Erythroblast (primary cell): ENCODE data around the gene ABHD11.

ENCODE experiments used
- GATA1 ChIP-seq: IDR thresholded peaks from 2 replicates; pipeline ENCODE4 v1.6.1; 2011; ENCODE audit warnings: low read depth, mild to moderate bottlenecking, control low read depth, low read length, moderate library complexity
- POLR2A ChIP-seq: IDR thresholded peaks from 2 replicates; pipeline ENCODE4 v1.6.1; 2011; ENCODE audit warnings: mild to moderate bottlenecking, low read length

DNA sequence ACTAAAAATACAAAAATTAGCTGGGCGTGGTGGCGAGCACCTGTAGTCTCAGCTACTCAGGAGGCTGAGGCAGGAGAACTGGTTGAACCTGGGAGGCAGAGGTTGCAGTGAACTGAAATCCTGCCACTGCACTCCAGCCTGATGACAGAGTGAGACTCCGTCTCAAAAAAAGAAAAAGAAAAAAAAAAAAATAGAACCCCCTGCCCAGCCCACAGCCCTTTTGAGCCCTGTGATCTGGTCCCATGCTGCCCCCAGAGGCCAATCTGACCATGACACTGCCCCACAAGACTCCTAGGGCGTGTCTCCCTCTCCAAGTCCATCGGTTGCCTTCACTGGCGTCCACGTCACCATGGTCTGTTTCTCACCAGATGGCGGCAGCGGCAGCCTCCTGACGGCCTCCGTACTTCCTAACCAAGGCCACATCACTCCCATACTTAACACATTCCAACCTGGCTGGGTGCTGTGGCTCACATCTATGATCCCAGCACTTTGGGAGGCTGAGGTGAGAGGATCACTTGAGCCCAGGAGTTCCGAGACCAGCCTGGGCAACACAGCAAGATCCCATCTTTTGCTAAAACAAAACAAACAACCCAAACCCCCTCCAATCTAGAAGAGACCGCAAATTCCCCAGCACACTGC lies 37.1 kb downstream of the ABHD11 start:
- TF ChIP-seq POLR2A: no peak
- TF ChIP-seq GATA1: no peak
